Measurements from ENCODE around the gene MAL.

GRCh38 chr2:94995553-94996304, 29.8 kb upstream of the MAL start:
- TF ChIP-seq CTCF (IDR thresholded peaks at IDR 0.05; ENCODE audit: poor library complexity, severe bottlenecking) (no peak), EP300 (conservative IDR thresholded peaks at IDR 0.05; ENCODE audit: poor library complexity, severe bottlenecking) (no peak), POLR2AphosphoS5 (IDR thresholded peaks at IDR 0.05) (no peak), TAF1 (IDR thresholded peaks at IDR 0.05; ENCODE audit: low read depth) (no peak), REST (IDR thresholded peaks at IDR 0.05; ENCODE audit: borderline replicate concordance) (no peak), EZH2 (IDR thresholded peaks at IDR 0.05; ENCODE audit: borderline replicate concordance, insufficient read depth, low read length, poor library complexity, severe bottlenecking) (no peak), SMC3 (conservative IDR thresholded peaks at IDR 0.05; ENCODE audit: poor library complexity) (no peak)

All from neural cell (in vitro differentiated cells).